SKM-1 treated with dmso at 0.1 percent for 144 hours (cell line): ENCODE results near the gene OPCML.
A peak's percentile ranks its signal among the peaks of the same experiment; 100 is the strongest.

Experiments used
- DNase-seq: peaks from one replicate; lab custom pipeline; 2025; ENCODE audit not compliant: unreplicated experiment; lab: John Stamatoyannopoulos, UW

Gene OPCML

GRCh38 chr11:132872211-132872610 is 660.1 kb downstream of the OPCML start:
- DNase-seq = no peak

GRCh38 chr11:132866783-132867545 is 665.3 kb downstream of the OPCML start:
- DNase-seq = no peak

- no peak for DNase-seq
These were observed 666.7 kb downstream of the OPCML start for GRCh38 chr11:132865623-132866022.

- no peak for DNase-seq
These were observed 667.3 kb downstream of the OPCML start for GRCh38 chr11:132864811-132865576.

GRCh38 chr11:132862933-132863332 is 669.4 kb downstream of the OPCML start:
- no peak for DNase-seq

- DNase-seq = no peak
These were observed 670.2 kb downstream of the OPCML start for GRCh38 chr11:132862137-132862536.

GRCh38 chr11:132859306-132859705 is 673.0 kb downstream of the OPCML start:
- DNase-seq = no peak

GRCh38 chr11:132858223-132858622 is 674.1 kb downstream of the OPCML start:
- peak; percentile 1 for DNase-seq

- no peak for DNase-seq
These were observed 676.3 kb downstream of the OPCML start for GRCh38 chr11:132856032-132856431.

GRCh38 chr11:132855516-132855915 is 676.8 kb downstream of the OPCML start:
- no peak for DNase-seq

- DNase-seq = no peak
These were observed 678.4 kb downstream of the OPCML start for GRCh38 chr11:132853886-132854285.

GRCh38 chr11:132852361-132852760 is 679.9 kb downstream of the OPCML start:
- DNase-seq = no peak

- DNase-seq = no peak
These were observed 681.1 kb downstream of the OPCML start for GRCh38 chr11:132851247-132851646.

- DNase-seq = no peak
These were observed 682.0 kb downstream of the OPCML start for GRCh38 chr11:132850266-132850665.

GRCh38 chr11:132848336-132848735 is 684.0 kb downstream of the OPCML start:
- DNase-seq = no peak

GRCh38 chr11:132846075-132846474 is 686.2 kb downstream of the OPCML start:
- DNase-seq = no peak

GRCh38 chr11:132844956-132845696 is 687.2 kb downstream of the OPCML start:
- no peak for DNase-seq

GRCh38 chr11:132840660-132841059 is 691.6 kb downstream of the OPCML start:
- no peak for DNase-seq

GRCh38 chr11:132840191-132840590 is 692.1 kb downstream of the OPCML start:
- DNase-seq = no peak

GRCh38 chr11:132839236-132839945 is 692.9 kb downstream of the OPCML start:
- DNase-seq = no peak

- no peak for DNase-seq
These were observed 693.7 kb downstream of the OPCML start for GRCh38 chr11:132838627-132839026.
